Left lung (tissue), 10 donors: Measurements from ENCODE around the gene PRDM5. TPM values are rescaled to one million over a fixed set of nuclear protein-coding genes. Genes with fewer than 3 reads are reported as not detected.

Experiments
- ATAC-seq: fragments of 200-7000 bp; cut with Tn5 transposase; one replicate; pipeline ENCODE4 v1.9.1; 2020; ENCODE audit warnings: moderate library complexity
- DNase-seq, 4 donors: peaks; one replicate each; pipeline ENCODE4 v3.0.0-alpha.2; 2013 to 2020
- H3K27ac ChIP-seq, 2 donors: fragments of 200-600 bp; sonication (generic) in 1 of 2; one replicate each; pipeline versions ENCODE4 v1.5.0 to v1.8.0; 2020 to 2021
- H3K27me3 ChIP-seq, 2 donors: fragments of 200-600 bp; sonication (generic) in 1 of 2; one replicate each; pipeline versions ENCODE4 v1.5.0 to v1.8.0; 2020 to 2021
- H3K36me3 ChIP-seq, 2 donors: fragments of 200-600 bp; sonication (generic) in 1 of 2; one replicate each; pipeline versions ENCODE4 v1.5.0 to v1.8.0; 2020 to 2021
- H3K4me1 ChIP-seq, 2 donors: fragments of 200-600 bp; one replicate each; pipeline ENCODE4 v1.8.0; 2021
- H3K4me3 ChIP-seq, 2 donors: fragments of 200-600 bp; sonication (generic) in 1 of 2; one replicate each; pipeline versions ENCODE4 v1.5.0 to v1.8.0; 2020 to 2021; ENCODE audit warnings: mild to moderate bottlenecking in 1 of 2
- H3K9me3 ChIP-seq, 2 donors: fragments of 200-600 bp; sonication (generic) in 1 of 2; one replicate each; pipeline versions ENCODE4 v1.5.0 to v1.8.0; 2020 to 2021
- intact Hi-C, 2 donors: fragments of 100-400 bp; cut with DNase I; formaldehyde crosslinking; loops; one replicate each; pipeline versions ENCODE4 v1.11.2 to v1.14.2; 2022
- polyA plus RNA-seq, 6 donors: library from polyadenylated mRNA; unstranded; fragments of 120-200 nt; gene quantifications; one replicate each; pipeline ENCODE4 v1.2.1, GENCODE V29; 2013; ENCODE audit not compliant: insufficient read length in 6 of 6
- total RNA-seq, 2 donors: library from RNA; stranded (reverse); fragmentation: NEBNext Ultra II Directional; extraction: Animal tissue kit (Norgen Biotek cat#: 25700); gene quantifications; one replicate each; pipeline ENCODE4 v1.2.1, GENCODE V29; 2021
- TF ChIP-seq, protein P1 (sequence below), 2 donors: fragments of 200-600 bp; sonication (generic) in 1 of 2; IDR thresholded peaks; one replicate each; pipeline versions ENCODE4 v1.5.0 to v1.8.0; 2021; ENCODE audit warnings: antibody characterized with exemption in 2 of 2
- donor health status: DM: no; HTN: yes; CAD: no.
- donor health status: DM: no; HTN: no; CAD: no.

Gene PRDM5
- total and polyA plus RNA-seq, 8 donors = 12.1 to 35.1 (median 30.3) TPM

DNA sequence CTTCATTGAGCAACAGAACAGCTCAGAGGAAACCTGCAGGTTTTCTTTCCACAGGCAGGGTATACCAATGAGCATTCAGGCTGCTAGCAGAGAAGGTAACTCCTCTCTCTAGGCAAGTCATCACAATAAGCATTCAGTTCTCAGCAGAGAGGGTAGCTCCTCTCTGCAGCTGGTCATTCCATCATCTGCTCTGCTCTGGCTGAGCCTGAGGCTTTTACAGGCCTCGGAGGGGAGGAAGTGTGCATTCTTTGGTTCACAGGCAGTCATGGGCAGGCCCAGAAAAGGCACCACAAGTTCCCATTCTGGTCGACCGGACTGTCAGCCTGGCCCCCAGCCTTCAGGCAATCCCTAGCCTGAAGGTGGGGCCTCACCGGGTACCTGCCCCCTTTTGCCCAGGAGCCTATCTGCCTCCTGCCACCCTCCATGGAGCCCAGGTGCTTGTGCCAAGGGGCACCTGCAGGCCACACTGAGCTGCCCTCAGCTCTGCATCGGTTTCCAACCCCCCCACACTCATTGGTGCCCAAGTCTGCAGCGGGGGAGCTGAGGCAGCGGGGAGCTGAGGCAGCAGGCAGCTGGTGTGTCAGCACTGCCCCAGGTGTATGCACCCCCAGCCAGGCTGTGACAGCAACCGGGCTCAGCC lies 83.1 kb downstream of the PRDM5 start:
- Histone ChIP-seq H3K36me3 (no peaks in the 10 kb centered on the region), H3K27ac (no peak overlapping the region), H3K27me3 (no peaks in the 10 kb centered on the region), H3K9me3 (peaks cover 0 to 4% of the 10 kb centered on the region in 2 donors), H3K4me3 (no peak overlapping the region), H3K4me1 (peaks cover under 1 to 6% of the 10 kb centered on the region in 2 donors)
- intact Hi-C loops = no loop called here
- DNase-seq = no peak
- no peak for ATAC-seq
- TF ChIP-seq, protein P1, sequence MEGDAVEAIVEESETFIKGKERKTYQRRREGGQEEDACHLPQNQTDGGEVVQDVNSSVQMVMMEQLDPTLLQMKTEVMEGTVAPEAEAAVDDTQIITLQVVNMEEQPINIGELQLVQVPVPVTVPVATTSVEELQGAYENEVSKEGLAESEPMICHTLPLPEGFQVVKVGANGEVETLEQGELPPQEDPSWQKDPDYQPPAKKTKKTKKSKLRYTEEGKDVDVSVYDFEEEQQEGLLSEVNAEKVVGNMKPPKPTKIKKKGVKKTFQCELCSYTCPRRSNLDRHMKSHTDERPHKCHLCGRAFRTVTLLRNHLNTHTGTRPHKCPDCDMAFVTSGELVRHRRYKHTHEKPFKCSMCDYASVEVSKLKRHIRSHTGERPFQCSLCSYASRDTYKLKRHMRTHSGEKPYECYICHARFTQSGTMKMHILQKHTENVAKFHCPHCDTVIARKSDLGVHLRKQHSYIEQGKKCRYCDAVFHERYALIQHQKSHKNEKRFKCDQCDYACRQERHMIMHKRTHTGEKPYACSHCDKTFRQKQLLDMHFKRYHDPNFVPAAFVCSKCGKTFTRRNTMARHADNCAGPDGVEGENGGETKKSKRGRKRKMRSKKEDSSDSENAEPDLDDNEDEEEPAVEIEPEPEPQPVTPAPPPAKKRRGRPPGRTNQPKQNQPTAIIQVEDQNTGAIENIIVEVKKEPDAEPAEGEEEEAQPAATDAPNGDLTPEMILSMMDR (IDR thresholded peaks at IDR 0.05) = no peak

DNA sequence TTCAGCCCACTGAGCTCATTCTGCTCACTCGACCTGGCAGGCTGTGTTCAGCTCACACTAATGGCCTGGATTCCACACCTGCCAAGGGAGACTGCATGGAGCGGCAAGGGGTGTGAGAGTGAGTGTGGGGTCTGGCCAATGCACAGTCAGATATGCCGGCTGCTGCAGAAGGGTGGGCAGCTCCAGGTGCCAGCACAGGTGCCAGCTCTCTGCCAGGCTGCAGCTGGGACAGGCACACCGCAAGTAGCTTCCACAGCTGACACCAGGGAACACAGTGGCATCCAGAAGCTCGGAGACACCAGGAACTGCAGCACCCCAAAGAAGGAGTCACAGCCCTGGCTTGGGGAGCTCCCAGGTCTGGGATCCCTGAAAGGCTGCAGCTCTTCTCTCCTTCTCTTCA lies 83.7 kb downstream of the PRDM5 start:
- Histone ChIP-seq H3K27ac (no peak overlapping the region), H3K4me3 (no peak overlapping the region), H3K4me1 (peaks cover 0 to 4% of the 10 kb centered on the region in 2 donors), H3K36me3 (no peaks in the 10 kb centered on the region), H3K27me3 (no peaks in the 10 kb centered on the region), H3K9me3 (peaks cover 0 to 11% of the 10 kb centered on the region in 2 donors)
- intact Hi-C loops = no loop called here
- TF ChIP-seq, protein P1 (IDR thresholded peaks at IDR 0.05) = no peak
- ATAC-seq (no peak), DNase-seq (peak in 1 of 4 donors; percentile 40)

DNA sequence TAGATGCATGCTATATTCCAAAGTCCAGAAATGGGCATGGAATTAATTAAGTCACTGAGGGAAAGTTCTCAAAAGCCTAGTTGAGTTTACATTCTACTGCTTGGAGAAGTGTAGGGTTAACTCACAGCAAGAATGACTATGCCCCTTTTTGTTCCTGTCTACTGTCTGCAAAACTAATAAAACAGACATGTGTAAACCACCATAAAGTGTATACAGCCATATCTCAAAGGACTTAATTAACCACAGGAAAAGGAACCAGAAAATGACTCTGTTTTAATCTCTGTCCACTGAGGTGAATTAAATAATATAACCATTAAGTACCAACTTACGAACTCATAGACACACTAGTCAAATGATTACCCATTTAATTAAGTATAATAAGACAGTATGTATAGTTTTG lies 84.9 kb downstream of the PRDM5 start:
- Histone ChIP-seq H3K4me1 (no peaks in the 10 kb centered on the region), H3K27ac (no peak overlapping the region), H3K4me3 (no peak overlapping the region), H3K27me3 (no peaks in the 10 kb centered on the region), H3K36me3 (peaks cover 0 to 3% of the 10 kb centered on the region in 2 donors), H3K9me3 (peaks cover 0 to 14% of the 10 kb centered on the region in 2 donors)
- no peak for ATAC-seq
- TF ChIP-seq, protein P1 (IDR thresholded peaks at IDR 0.05) = no peak
- DNase-seq = no peak
- intact Hi-C loops = no loop called here

DNA sequence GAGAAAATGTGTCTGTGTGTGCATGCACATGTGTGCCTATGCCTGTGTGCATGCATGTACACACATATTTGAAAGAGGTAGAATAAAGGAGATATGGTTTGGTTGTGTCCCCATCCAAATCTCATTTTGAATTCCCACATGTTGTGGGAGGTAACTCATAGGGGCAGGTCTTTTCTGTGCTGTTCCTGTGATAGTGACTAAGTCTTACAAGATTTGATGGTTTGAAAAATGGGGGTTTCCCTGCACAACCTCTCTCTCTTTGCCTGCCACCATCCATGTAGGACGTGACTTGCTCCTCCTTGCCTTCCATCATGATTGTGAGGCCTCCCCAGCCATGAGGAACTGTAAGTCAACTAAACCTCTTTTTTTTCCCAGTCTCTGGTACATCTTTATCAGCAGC lies 87.2 kb downstream of the PRDM5 start:
- Histone ChIP-seq H3K27ac (no peak overlapping the region), H3K36me3 (peaks cover 0 to 3% of the 10 kb centered on the region in 2 donors), H3K9me3 (peaks cover 0 to 14% of the 10 kb centered on the region in 2 donors), H3K4me3 (no peak overlapping the region), H3K4me1 (no peaks in the 10 kb centered on the region), H3K27me3 (no peaks in the 10 kb centered on the region)
- intact Hi-C loops = no loop called here
- TF ChIP-seq, protein P1 (IDR thresholded peaks at IDR 0.05) = no peak
- no peak for ATAC-seq
- DNase-seq = no peak

DNA sequence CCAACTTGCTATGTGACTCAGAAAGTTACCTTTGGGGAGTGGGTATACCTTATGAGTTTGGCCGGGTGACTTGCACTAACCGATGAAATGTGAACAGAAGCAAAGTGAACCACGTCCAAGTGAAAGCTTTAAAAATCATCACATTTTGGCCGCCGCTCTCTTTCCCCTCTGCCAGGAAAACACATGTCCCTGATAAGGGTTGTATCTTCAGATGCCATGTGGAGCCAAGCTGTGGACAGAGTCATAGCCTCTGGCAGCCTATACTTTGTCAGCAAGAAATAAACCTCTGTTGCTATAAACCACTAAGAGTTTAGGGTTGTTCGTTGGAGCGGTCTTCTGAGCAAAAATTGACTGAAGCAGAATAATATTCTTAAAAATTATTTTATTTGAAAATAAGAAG lies 92.3 kb downstream of the PRDM5 start:
- H3K4me3 ChIP-seq = no peak overlapping the region
- peak in 2 of 4 donors; percentile 39 to 61 for DNase-seq
- H3K36me3 ChIP-seq = peaks cover 0 to 3% of the 10 kb centered on the region in 2 donors
- no peaks in the 10 kb centered on the region for H3K4me1 ChIP-seq
- TF ChIP-seq, protein P1 (IDR thresholded peaks at IDR 0.05) = no peak
- no peaks in the 10 kb centered on the region for H3K27me3 ChIP-seq
- intact Hi-C loops = no loop called here
- no peak for ATAC-seq
- H3K27ac ChIP-seq = no peak overlapping the region
- peaks cover 0 to 14% of the 10 kb centered on the region in 2 donors for H3K9me3 ChIP-seq
